HEK293T (cell line): ENCODE results near the gene C1orf216.

Source experiments
- CTCF ChIA-PET: fragments of 350-600 bp; formaldehyde crosslinking; extraction: SDS; loops from one replicate; lab custom pipeline; 2021; ENCODE audit warnings: antibody characterized with exemption, inconsistent platforms; lab: Yijun Ruan, JAX
- POLR2A ChIA-PET: fragments of 350-600 bp; formaldehyde crosslinking; extraction: SDS; loops from one replicate; lab custom pipeline; 2020; ENCODE audit warnings: antibody characterized with exemption, inconsistent platforms; lab: Yijun Ruan, JAX
- DNase-seq: peaks from one replicate; pipeline ENCODE4 v3.0.0; 2012; ENCODE audit warnings: mixed read lengths; ENCODE audit errors: extremely low spot score
- ARNT ChIP-seq: fragments of 450-650 bp; IDR thresholded peaks from 2 replicates; pipeline ENCODE4 v1.6.1; 2017; ENCODE audit warnings: mild to moderate bottlenecking
- BHLHE40 ChIP-seq: fragments of 450-650 bp; IDR thresholded peaks from 2 replicates; pipeline ENCODE4 v1.6.1; 2016; ENCODE audit warnings: mild to moderate bottlenecking, moderate library complexity, borderline replicate concordance
- CTBP1 ChIP-seq: fragments of 450-650 bp; IDR thresholded peaks from 2 replicates; pipeline ENCODE4 v1.6.1; 2016; ENCODE audit warnings: borderline replicate concordance
- ELF4 ChIP-seq: fragments of 450-650 bp; IDR thresholded peaks from 2 replicates; pipeline ENCODE4 v1.6.1; 2017; ENCODE audit warnings: antibody characterized with exemption
- FOXA1 ChIP-seq: fragments of 450-650 bp; IDR thresholded peaks from 2 replicates; pipeline ENCODE4 v1.6.1; 2016; ENCODE audit warnings: mild to moderate bottlenecking
- FOXK2 ChIP-seq: fragments of 450-650 bp; IDR thresholded peaks from 2 replicates; pipeline ENCODE4 v1.6.1; 2016; ENCODE audit warnings: mild to moderate bottlenecking
- FOXM1 ChIP-seq: fragments of 450-650 bp; IDR thresholded peaks from 2 replicates; pipeline ENCODE4 v1.6.1; 2017; ENCODE audit warnings: mild to moderate bottlenecking, borderline replicate concordance
- HDGF ChIP-seq: fragments of 450-650 bp; IDR thresholded peaks from 2 replicates; pipeline ENCODE4 v1.6.1; 2017; ENCODE audit warnings: antibody characterized with exemption, borderline replicate concordance
- L3MBTL2 ChIP-seq: fragments of 450-650 bp; conservative IDR thresholded peaks from 2 replicates; pipeline ENCODE4 v1.6.1; 2016; ENCODE audit warnings: mild to moderate bottlenecking
- LEF1 ChIP-seq: fragments of 450-650 bp; IDR thresholded peaks from 2 replicates; pipeline ENCODE4 v1.6.1; 2017; ENCODE audit warnings: mild to moderate bottlenecking, borderline replicate concordance
- NFRKB ChIP-seq: fragments of 450-650 bp; IDR thresholded peaks from 2 replicates; pipeline ENCODE4 v1.6.1; 2016; ENCODE audit warnings: mild to moderate bottlenecking, moderate library complexity
- SP1 ChIP-seq: fragments of 450-650 bp; IDR thresholded peaks from 2 replicates; pipeline ENCODE4 v1.6.1; 2017
- SUZ12 ChIP-seq: fragments of 450-650 bp; IDR thresholded peaks from 2 replicates; pipeline ENCODE4 v1.6.1; 2016; ENCODE audit warnings: mild to moderate bottlenecking
- TARDBP ChIP-seq: fragments of 450-650 bp; IDR thresholded peaks from 2 replicates; pipeline ENCODE4 v1.6.1; 2016
- ZNF384 ChIP-seq: fragments of 450-650 bp; IDR thresholded peaks from 2 replicates; pipeline ENCODE4 v1.6.1; 2016
- TF ChIP-seq, protein P1 (sequence below): fragments of 450-650 bp; IDR thresholded peaks from 2 replicates; pipeline ENCODE4 v1.6.1; 2016

Gene C1orf216

GRCh38 chr1:35668506-35668905 lies 50.2 kb downstream of the C1orf216 start:
- ChIA-PET POLR2A (no interaction called here), CTCF (no interaction called here)
- DNase-seq = no peak
- TF ChIP-seq ELF4 (no peak), FOXK2 (no peak), SP1 (no peak), CTBP1 (no peak), ARNT (no peak), L3MBTL2 (no peak), FOXA1 (no peak), FOXM1 (no peak), SUZ12 (no peak), NFRKB (no peak), ZNF384 (no peak), HDGF (no peak), LEF1 (no peak), TARDBP (no peak), BHLHE40 (no peak)
- TF ChIP-seq, protein P1, sequence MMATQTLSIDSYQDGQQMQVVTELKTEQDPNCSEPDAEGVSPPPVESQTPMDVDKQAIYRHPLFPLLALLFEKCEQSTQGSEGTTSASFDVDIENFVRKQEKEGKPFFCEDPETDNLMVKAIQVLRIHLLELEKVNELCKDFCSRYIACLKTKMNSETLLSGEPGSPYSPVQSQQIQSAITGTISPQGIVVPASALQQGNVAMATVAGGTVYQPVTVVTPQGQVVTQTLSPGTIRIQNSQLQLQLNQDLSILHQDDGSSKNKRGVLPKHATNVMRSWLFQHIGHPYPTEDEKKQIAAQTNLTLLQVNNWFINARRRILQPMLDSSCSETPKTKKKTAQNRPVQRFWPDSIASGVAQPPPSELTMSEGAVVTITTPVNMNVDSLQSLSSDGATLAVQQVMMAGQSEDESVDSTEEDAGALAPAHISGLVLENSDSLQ = no peak

GRCh38 chr1:35666916-35667315 lies 51.8 kb downstream of the C1orf216 start:
- POLR2A ChIA-PET = no interaction called here
- no peak for TF ChIP-seq FOXM1
- no peak for TF ChIP-seq BHLHE40
- TF ChIP-seq NFRKB = no peak
- no peak for TF ChIP-seq L3MBTL2
- TF ChIP-seq FOXK2 = no peak
- TF ChIP-seq FOXA1 = no peak
- no peak for TF ChIP-seq SP1
- no peak for TF ChIP-seq ELF4
- no peak for TF ChIP-seq ARNT
- no peak for TF ChIP-seq ZNF384
- TF ChIP-seq SUZ12 = no peak
- no peak for TF ChIP-seq LEF1
- TF ChIP-seq, protein P1 = no peak
- TF ChIP-seq CTBP1 = no peak
- no peak for TF ChIP-seq TARDBP
- no peak for TF ChIP-seq HDGF
- DNase-seq = no peak
- CTCF ChIA-PET = no interaction called here

- CTCF ChIA-PET = no interaction called here
These were observed 52.5 kb downstream of the C1orf216 start for GRCh38 chr1:35666216-35666615.

More at GRCh38 chr1:35666216-35666615, 52.5 kb downstream of the C1orf216 start:
- TF ChIP-seq FOXA1 (no peak), ELF4 (no peak), ARNT (no peak), SP1 (no peak)
- TF ChIP-seq, protein P1 = no peak
- no peak for DNase-seq
- POLR2A ChIA-PET = no interaction called here
